ENCODE data around the gene SPON1.
"Not testable (repeated sequence)": the region's sequence is repeated elsewhere in the genome, so short reads cannot be mapped to it uniquely, and the experiment has no call there.

SPON1 gene

DNA sequence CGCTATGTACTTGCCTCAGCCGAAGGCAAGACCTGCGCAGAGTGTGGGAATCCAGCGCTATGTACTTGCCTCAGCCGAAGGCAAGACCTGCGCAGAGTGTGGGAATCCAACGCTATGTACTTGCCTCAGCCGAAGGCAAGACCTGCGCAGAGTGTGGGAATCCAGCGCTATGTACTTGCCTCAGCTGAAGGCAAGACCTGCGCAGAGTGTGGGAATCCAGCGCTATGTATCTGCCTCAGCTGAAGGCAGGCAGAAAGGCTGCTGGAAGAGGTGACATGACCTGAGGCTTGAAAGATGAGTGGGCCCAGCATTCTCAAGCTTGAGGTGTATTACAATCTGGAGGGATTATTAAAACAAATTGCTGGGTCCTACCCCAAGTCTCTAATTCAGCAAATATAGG lies 290.0 kb downstream of the SPON1 start:
- not testable (repeated sequence) for DNase-seq

GRCh38 chr11:14253421-14253820 lies 290.9 kb downstream of the SPON1 start:
- DNase-seq = no peak

GRCh38 chr11:14253840-14254239 lies 291.3 kb downstream of the SPON1 start:
- no peak for DNase-seq

GRCh38 chr11:14254533-14255237 lies 292.2 kb downstream of the SPON1 start:
- no peak for DNase-seq

DNA sequence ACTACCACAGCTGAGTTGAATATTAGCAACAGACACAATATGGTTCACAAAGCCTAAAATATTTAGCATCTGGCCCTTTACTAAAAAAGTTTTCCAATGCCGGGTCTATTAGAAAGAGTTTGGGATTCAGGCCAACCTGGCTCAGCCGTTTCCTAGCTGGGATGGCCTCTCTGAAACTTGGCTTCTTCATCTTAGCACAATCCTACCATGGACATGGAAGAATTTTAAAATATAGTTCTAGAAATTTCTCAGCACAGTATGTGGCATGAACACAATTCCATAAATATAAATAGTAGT lies 292.7 kb downstream of the SPON1 start:
- DNase-seq = no peak

DNA sequence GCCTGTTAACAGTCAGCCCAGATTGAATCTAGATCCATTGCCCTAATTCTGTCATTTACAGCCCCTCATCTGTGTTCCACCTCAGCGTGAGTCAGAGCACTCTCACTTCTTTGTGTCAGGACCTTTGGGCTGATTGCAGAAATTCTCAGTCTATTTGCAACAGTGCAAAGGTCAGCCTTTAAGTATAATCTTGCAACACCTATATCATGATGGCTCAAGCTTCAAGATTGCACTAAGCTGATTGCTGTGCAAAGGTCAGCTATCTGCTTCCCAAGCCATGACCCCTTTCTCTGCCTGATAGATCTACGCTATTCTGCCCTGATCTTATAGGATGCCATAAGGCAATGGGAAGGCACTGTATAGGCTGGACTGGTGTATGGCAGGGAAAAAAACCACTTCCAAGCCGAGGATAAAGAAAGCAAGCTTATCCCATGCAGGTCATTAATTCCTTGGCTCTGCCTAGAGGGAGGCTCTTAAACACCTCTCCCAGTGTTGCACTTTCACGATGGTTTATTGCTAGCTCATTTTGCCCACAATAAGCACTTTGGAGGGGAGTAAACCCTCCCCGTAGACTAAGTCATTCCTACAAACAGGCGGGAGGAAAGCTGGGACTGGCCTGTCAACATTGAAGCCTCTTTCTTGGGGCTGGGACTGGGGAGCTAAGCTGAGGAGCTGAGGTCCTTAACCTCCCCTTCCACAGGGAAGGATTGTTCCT lies 295.9 kb downstream of the SPON1 start:
- DNase-seq = no peak

GRCh38 chr11:14259186-14259784 lies 296.8 kb downstream of the SPON1 start:
- no peak for DNase-seq

DNA sequence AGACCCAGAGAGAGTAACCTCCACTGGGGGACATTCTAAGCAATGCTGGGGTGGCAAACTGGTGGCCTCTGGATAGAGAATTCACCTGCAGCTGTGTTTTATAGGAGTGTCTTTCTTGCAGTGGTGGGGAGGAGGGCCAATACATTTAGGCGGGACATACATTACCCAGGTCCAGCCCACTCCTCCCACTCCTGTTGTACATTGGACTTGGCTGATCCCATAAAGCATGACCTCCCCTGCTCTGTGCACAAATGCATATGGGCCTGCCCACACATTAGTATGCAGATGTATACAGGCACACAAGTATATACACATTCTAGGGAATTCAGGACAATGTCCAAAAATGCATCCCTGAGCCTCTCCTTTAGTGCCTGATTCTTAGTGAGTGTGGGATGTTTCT lies 297.4 kb downstream of the SPON1 start:
- DNase-seq = no peak

DNA sequence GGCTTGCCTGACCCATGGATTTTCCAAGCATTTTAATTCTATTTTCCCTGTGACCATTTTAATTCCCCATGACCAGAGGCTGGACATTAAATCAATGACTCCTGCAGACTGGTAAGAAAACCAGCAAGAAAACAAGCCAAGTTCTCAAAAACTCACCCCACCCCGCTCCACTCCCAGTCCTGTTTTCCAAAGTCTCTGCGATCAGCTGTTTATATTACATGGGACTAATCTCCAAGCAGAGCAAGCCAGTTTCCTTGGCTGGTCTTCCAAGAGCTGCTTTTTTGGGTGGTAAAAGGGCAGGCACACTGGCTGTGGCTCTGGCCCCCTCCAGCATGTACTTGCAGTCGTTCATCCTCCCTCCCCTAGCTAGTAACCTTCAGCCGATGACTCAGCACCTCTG lies 298.5 kb downstream of the SPON1 start:
- no peak for DNase-seq

DNA sequence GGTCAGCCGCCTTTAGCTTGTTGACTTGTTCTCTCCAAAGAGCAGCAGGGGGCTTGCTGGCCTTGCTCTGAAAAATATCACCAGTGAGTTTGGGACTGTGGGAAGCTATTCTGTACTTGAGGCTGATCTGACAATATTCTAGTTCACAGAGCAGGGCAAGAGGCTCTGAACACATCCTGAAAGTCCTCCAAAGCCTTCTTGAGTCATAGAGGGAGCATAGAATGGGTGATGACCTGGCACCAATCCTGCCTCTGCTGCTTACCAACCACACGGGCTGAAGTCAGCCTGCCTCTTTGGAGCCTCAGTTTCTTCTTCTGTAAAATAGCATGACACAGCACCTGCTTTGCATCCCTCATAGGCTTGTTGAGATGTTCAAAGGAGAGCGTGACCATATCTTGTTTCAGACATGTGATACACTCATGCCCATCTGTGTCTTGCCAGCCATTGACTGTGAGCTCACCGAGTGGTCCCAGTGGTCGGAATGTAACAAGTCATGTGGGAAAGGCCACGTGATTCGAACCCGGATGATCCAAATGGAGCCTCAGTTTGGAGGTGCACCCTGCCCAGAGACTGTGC lies 299.8 kb downstream of the SPON1 start:
- DNase-seq = no peak

DNA sequence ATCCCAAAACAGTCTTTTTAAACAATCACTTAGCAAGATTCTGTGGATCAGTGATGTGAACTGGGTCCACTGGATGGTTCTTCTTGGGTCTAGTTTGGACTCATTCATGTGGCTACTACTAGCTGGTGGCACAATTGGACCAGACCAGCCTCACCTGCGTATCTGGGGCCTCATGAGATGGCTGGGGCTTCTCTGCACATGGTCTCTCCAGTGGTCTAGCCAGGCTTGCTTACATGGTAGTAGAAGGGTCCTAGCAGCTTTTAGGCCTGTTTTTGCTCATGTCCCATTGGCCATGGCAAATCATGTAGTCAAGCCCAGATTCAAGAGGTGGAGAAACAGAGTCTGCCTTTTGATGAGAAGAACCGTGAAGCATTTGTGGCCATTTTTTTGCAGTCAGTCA lies 302.4 kb downstream of the SPON1 start:
- no peak for DNase-seq

DNA sequence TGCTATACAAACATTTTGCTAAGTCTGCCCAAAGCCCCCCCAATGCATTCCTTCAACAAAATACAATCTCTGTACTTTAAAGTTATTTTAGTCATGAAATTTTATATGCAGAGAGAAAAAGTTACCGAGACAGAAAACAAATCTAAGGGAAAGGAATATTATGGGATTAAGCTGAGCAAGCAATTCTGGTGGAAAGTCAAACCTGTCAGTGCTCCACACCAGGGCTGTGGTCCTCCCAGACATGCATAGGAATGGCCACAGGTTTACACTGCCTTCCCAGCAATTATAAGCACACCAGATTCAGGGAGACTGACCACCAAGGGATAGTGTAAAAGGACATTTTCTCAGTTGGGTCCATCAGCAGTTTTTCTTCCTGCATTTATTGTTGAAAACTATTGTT lies 304.1 kb downstream of the SPON1 start:
- no peak for DNase-seq

DNA sequence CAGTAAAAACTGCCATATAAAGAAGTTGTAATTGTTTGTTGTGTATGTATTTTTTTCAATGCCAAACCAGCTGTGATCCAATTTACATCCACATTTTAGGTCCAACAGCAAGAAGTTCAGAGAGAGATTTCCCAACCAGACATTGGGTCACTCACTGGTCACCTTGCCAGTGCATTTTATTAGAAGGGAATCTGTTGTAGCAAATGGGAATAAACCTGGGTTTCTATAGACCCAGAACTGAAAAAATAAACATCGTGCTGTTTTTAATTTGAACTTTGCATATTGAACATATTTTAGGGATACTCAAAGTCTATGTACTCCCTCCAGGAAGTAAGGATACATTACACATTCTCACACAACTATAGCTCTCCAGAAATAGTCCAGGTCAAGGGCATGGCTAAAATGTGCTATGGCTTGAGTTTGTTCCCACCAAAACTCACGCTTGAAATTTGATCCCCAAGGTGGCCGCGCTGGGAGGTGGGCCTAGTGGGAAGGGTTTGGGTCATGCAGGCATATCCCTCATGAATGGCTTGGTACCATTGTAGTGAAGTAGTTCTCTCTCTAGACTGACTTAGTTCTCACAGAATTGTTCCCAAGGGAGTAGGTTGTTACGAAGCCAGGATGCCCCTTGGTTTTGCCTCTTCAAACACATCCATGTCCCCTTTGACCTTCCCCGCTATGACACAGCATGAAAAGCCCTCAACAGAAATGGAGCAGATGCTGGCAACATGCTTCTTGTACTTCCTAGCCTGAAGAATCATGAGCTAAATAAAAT lies 305.5 kb downstream of the SPON1 start:
- DNase-seq = no peak

GRCh38 chr11:14269692-14270573 lies 307.4 kb downstream of the SPON1 start:
- DNase-seq = no peak

GRCh38 chr11:14270690-14271542 lies 308.4 kb downstream of the SPON1 start:
- no peak for DNase-seq

DNA sequence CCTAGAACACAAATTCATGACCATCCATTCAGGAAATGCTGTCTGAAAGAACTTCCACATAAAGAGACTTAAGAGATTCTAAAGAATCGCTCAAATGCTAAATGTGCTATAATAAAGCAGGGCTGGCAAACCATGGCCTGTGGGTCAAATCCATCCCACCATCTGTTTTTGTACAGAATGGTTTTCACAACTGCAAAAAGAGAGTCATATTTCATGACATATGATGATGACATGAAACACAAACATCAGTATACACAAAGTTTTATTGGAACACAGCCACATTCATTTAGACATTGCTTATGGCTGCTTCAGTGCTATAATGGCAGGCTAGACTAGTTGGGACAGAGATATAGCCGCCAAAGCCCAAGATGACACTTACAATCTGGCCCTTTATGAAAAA lies 311.4 kb downstream of the SPON1 start:
- no peak for DNase-seq

DNA sequence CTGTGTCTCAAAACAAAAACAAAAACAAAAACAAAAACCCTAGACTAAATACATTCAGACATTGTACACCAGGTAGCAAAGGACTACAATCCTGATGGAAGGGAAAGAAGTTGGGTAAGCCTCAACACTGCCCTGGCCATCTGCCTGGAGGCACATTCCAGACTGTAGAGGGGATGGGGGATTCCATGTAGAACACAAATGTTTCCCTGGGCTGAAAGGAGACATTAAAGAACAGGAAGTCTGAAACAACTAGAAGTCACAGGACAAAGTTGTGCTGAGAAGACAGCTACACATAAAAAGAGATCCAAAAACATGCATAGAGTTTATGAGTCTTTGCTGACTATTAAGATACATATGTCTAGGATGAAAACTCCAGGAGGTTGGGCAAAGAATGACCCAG lies 312.6 kb downstream of the SPON1 start:
- DNase-seq = no peak

DNA sequence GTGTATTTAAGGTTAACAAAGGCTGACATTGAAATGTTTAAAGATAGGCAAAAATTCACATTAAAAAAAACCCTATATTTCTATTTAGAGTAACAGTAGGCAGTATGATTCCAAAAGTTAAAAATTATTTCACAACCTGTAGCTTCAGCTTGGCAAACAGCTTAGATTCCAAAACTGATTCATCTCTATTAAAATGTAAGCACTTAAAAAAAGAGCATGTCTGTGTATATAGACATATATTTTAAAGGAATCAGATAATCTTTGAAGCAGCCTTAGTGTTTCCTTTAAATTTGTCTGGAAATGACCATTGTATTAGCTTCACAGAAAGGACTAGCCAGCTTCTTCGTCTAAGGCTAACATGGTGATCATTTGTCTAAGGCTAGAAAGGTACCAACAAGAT lies 316.3 kb downstream of the SPON1 start:
- DNase-seq = not testable (repeated sequence)

- DNase-seq = no peak
These were observed 325.8 kb downstream of the SPON1 start for GRCh38 chr11:14288189-14288935.

GRCh38 chr11:14290422-14290821 lies 327.9 kb downstream of the SPON1 start:
- DNase-seq = no peak

DNA sequence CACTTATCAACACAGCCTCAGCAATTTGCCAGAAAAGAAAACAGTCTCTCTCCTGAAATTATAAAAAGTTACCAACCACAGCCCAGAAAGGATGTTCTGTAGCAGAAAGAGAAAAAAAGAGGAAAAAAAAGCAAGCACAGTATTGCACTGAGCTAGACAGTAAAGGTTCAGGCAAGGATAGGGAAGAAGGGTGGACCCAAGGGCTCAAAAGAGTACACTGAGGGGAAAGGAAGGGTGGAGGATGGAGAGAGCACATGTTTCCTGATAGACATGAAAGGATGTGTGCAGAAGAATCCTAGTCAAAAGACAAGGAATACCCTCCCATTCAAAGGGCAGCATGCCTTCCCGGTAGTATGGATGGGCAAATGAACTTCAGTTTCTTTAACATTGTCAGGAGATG lies 337.4 kb downstream of the SPON1 start:
- no peak for DNase-seq
